H1 (cell line): ENCODE data around the gene GNB5. TPM values are rescaled to one million over a fixed set of nuclear protein-coding genes. Genes with fewer than 3 reads are reported as not detected.

ENCODE experiments used
- BCL11A ChIP-seq, 2 experiments: IDR thresholded peaks; one replicate each; pipeline ENCODE4 v1.6.1; 2011; ENCODE audit warnings: low read depth in 2 of 2, low read length in 2 of 2, mild to moderate bottlenecking in 2 of 2
- CBX5 ChIP-seq: fragments of 300-800, 300-1000 bp; sonication (generic); IDR thresholded peaks from 2 replicates; pipeline ENCODE4 v1.7.1; 2016; ENCODE audit warnings: antibody characterized with exemption, low read length, low read depth
- CTCF ChIP-seq, 3 experiments: IDR thresholded peaks; 1 replicate in 2 of 3; 2 replicates in 1 of 3; pipeline versions ENCODE4 v1.5.1 to v1.6.1; 2011; ENCODE audit warnings: low read length in 3 of 3, mild to moderate bottlenecking in 3 of 3, inconsistent platforms in 2 of 3, low read depth in 1 of 3, moderate library complexity in 1 of 3; ENCODE audit not compliant: insufficient read depth in 1 of 3; ENCODE audit errors: control extremely low read depth in 1 of 3
- E2F6 ChIP-seq: IDR thresholded peaks from 2 replicates; pipeline ENCODE4 v1.6.1; 2012; ENCODE audit warnings: inconsistent platforms
- KDM1A ChIP-seq: fragments of 200-600, 300-600 bp; sonication (generic); IDR thresholded peaks from 2 replicates; pipeline ENCODE4 v1.7.1; 2016; ENCODE audit warnings: mild to moderate bottlenecking, low read length, borderline replicate concordance
- RAD21 ChIP-seq, 2 experiments: IDR thresholded peaks in 1 of 2; conservative IDR thresholded peaks in 1 of 2; 2 replicates each; pipeline ENCODE4 v1.6.1; 2011; ENCODE audit warnings: low read depth in 2 of 2, low read length in 2 of 2, improper control_type of control experiment in 1 of 2, inconsistent platforms in 1 of 2, mild to moderate bottlenecking in 1 of 2, moderate library complexity in 1 of 2
- RNF2 ChIP-seq: fragments of 200-900, 300-1000 bp; sonication (generic); IDR thresholded peaks from 2 replicates; pipeline ENCODE4 v1.7.1; 2016; ENCODE audit warnings: borderline replicate concordance, low read depth, mild to moderate bottlenecking, antibody characterized with exemption, low read length; ENCODE audit not compliant: poor library complexity, severe bottlenecking; ENCODE audit errors: missing control alignments
- TAF7 ChIP-seq: optimal IDR thresholded peaks from 2 replicates; pipeline ENCODE3; 2011; ENCODE audit warnings: low read depth, mild to moderate bottlenecking, inconsistent platforms, low read length, moderate library complexity, borderline replicate concordance
- polyA plus RNA-seq, 7 experiments: library from polyadenylated mRNA; depleted of rRNA in 3 of 7; stranded (reverse) in 5 of 7; unstranded in 2 of 7; fragments of >200 nt in 5 of 7; fragments of 200-250 nt in 2 of 7; gene quantifications; 1 replicate in 5 of 7; 2 replicates in 1 of 7; 4 replicates in 1 of 7; pipeline versions ENCODE4 v1.2.1 to v1.2.3, GENCODE V29; 2011 to 2013; ENCODE audit warnings: missing spikeins in 2 of 7, mixed read lengths in 2 of 7
- total RNA-seq: library from RNA; stranded (reverse); fragmentation: NEBNext Ultra II Directional; extraction: Animal tissue kit (Norgen Biotek cat#: 25700); gene quantifications from 2 replicates; pipeline ENCODE4 v1.2.1, GENCODE V29; 2021

Gene GNB5
- total and polyA plus RNA-seq, 2 of the 8 experiments (the other 6 are each of a cell fraction or from before 2014, with no cell fraction given), result 21.7 to 42.5 TPM

DNA sequence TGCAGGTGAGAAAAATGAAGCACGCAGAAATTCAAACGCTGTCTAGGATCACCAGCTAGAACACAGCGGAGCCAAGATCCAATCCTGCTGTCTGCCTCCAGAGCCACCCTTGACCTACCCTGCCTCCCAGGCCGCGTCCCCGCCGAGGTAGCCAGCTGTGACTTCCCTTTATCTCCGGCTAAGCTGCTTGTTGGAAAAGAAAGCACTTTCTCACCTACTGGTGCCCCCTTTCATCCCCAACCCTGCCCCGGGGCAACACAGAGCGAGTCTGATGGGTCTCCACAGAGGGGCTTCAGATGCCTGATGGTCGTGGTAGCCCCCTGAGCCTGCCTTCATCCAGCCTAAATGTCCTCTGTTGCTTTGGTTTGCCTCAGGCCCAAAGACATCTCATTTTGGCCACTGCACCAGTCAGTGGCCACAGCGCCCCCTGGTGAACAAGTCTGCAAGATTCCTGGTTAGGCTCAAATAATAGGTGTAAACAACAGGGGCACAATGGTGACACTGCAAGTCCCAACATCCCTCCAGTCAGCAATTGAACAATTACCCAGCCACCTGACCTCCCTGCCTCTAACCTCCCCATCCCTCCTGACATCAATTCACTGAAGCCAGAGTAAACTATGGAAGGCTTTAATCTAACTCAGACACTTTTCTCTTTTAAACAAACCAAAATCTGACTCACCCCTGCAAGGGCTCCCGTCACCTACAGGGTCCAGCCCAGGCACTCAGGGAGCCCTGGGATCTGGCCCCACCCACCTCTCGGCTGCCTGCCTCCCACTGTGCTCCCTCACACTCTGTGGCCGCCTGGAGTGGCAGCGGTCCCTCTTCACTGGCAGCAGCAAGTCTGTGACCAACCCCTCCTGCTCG, 51.4 kb downstream of the GNB5 start (continued):
- TF ChIP-seq CBX5, result no peak
- TF ChIP-seq RNF2, result no peak
- TF ChIP-seq E2F6, result no peak
- peak; percentile 38; the same call in 1 of the 2 replicates for TF ChIP-seq KDM1A
- peak; percentile 75 to 92 (median 86) for TF ChIP-seq CTCF (IDR thresholded peaks at IDR 0.05; ENCODE audit: control extremely low read depth in 1 of 3, insufficient read depth in 1 of 3, low read depth in 1 of 3, low read length in 3 of 3)
- TF ChIP-seq TAF7, result no peak
- no peak for TF ChIP-seq BCL11A (IDR thresholded peaks at IDR 0.05; ENCODE audit: low read depth in 2 of 2, low read length in 2 of 2)
- peak; percentile 61 to 69; a peak in 3 of 4 replicates for TF ChIP-seq RAD21 (IDR thresholded peaks at IDR 0.05 in 1 of 2, conservative IDR thresholded peaks at IDR 0.05 in 1 of 2; ENCODE audit: low read depth in 2 of 2, low read length in 2 of 2)
- TF ChIP-seq, all 59 proteins: peak for 6
